WTC11 (cell line): ENCODE measurements around the gene VPS8.

ENCODE experiments used
- ATF2 ChIP-seq: sonication (generic); formaldehyde crosslinking; IDR thresholded peaks from 2 replicates; pipeline ENCODE4 v1.8.1; 2022; ENCODE audit warnings: low read depth, missing genetic modification reagents, borderline replicate concordance
- CTCF ChIP-seq: fragments of 200-600 bp; IDR thresholded peaks from 2 replicates; pipeline ENCODE4 v1.8.0; 2022; ENCODE audit warnings: antibody characterized with exemption
- TCF7 ChIP-seq: sonication (generic); formaldehyde crosslinking; IDR thresholded peaks from 2 replicates; pipeline ENCODE4 v1.8.0; 2022; ENCODE audit warnings: mild to moderate bottlenecking, low read depth, missing genetic modification reagents, moderate library complexity

GRCh38 chr3:184785890-184786279 is 26.1 kb upstream of the VPS8 start:
- no peak for TF ChIP-seq ATF2 (CRISPR knock-in tag)
- no peak for TF ChIP-seq TCF7
- TF ChIP-seq CTCF = no peak
